GM10266 (cell line): Measurements from ENCODE around the gene CKAP4.

Source experiments
- DNase-seq: peaks from one replicate; pipeline ENCODE4 v3.0.0; 2012; ENCODE audit errors: extremely low spot score
- CTCF ChIP-seq: IDR thresholded peaks from 2 replicates; pipeline ENCODE4 v1.5.1; 2012; ENCODE audit warnings: mild to moderate bottlenecking, low read depth; ENCODE audit not compliant: control insufficient read depth, insufficient read depth; ENCODE audit errors: missing control alignments

The CKAP4 gene, protein sequence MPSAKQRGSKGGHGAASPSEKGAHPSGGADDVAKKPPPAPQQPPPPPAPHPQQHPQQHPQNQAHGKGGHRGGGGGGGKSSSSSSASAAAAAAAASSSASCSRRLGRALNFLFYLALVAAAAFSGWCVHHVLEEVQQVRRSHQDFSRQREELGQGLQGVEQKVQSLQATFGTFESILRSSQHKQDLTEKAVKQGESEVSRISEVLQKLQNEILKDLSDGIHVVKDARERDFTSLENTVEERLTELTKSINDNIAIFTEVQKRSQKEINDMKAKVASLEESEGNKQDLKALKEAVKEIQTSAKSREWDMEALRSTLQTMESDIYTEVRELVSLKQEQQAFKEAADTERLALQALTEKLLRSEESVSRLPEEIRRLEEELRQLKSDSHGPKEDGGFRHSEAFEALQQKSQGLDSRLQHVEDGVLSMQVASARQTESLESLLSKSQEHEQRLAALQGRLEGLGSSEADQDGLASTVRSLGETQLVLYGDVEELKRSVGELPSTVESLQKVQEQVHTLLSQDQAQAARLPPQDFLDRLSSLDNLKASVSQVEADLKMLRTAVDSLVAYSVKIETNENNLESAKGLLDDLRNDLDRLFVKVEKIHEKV

DNA sequence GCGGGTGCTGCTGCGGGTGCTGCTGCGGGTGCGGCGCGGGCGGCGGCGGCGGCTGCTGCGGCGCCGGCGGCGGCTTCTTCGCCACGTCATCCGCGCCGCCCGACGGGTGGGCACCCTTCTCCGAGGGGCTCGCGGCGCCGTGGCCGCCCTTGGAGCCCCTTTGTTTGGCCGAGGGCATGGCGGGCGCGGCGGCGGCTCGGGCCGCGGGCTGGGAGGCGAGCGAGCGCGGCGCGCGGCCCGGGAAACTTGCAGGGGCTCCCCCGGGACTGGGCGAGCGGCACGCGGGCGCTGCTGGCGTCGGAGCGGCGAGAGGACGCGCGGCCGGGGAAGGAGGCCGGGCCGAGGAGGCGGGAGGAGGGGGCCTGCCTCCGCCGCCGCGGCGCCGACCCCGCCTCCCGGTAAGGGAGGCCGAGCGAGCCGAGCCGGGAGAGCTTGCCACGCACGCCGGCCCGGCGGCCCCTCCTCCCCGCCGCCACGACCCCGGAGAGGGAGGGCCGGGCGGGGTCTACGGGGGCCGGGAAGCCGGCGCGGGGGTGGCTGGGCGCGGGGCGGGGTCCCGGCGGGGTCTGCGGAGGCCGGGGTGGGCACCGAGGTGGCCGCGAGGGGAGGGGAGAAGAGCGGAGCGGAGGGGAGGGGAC, at the start of gene CKAP4:
Gene CKAP4, minus strand, starts transcription at position 347 of the 638 bp plus-strand sequence. Its CDS starts 169 bp downstream, at position 178.
- peak; percentile 93 for DNase-seq
- no peak for TF ChIP-seq CTCF

- no peak for TF ChIP-seq CTCF
- DNase-seq, result no peak
Observed at GRCh38 chr12:106297075-106297474, 49.3 kb upstream of the CKAP4 start.

GRCh38 chr12:106296179-106296877, 48.5 kb upstream of the CKAP4 start:
- DNase-seq, result no peak
- no peak for TF ChIP-seq CTCF

GRCh38 chr12:106292339-106292738, 44.5 kb upstream of the CKAP4 start:
- no peak for TF ChIP-seq CTCF
- no peak for DNase-seq

- TF ChIP-seq CTCF, result no peak
- DNase-seq, result no peak
Observed at GRCh38 chr12:106291342-106291741, 43.5 kb upstream of the CKAP4 start.

DNA sequence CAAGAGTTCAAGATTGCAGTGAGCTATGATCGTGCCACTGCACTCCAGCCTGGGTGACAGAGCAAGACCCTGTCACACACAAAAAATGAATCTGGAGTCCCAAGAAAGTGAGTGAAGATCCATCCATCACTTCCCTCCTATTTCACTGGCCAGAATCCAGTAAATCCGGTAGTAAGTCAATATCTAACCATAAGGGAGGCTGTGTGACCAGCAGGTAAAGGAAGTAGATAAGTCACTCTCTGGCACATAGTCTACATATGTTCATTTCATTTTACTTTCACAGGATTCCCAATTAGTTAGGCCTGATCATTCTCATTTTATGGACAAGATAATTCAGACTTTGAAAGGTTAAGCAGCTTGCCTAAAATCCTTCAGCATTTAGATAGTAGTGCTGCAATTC, 42.8 kb upstream of the CKAP4 start:
- TF ChIP-seq CTCF, result no peak
- no peak for DNase-seq

DNA sequence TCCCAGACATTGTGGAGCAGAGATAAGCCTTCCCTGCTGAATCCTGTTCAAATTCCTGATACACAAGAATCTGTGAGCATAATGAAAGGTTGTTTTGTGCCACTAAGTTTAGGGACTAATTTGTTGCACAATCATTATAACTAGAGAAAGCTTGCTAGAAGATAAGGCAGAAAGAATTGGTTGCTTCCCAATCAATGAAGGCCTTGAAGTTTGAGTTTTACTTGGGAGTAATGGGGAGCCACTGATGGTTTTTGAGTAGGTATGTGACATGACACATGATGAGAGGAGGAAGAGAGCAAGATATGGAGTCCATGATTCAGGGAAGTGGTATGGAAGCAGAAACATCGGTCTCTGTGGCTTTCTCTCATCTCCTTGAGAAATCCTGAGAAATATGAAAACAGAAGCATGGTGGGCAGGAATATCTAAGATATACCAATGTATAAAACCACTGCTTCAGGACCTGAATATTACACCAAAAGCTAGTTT, 41.4 kb upstream of the CKAP4 start:
- TF ChIP-seq CTCF, result no peak
- DNase-seq, result no peak
